ENCODE results near the gene LMO7.
A peak's percentile ranks its signal among the peaks of the same experiment; 100 is the strongest.

The LMO7 gene

DNA sequence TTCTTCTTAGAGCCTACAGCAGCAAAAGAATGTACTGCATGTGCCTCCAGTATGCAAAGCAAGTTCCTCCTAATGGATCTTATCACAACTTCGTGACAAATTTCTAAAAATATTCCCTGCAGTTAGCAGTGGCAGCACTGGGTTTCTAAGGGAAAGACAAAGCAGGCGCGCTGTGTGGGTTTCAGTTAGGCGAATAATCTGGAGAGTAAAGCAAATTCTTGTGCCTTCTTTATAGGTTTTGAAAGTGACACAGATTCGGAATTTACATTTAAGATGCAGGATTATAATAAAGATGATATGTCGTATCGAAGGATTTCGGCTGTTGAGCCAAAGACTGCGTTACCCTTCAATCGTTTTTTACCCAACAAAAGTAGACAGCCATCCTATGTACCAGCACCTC is 167.9 kb downstream of the LMO7 start:
- H2BK5ac ChIP-seq (ENCODE audit: low read depth, low read length, poor library complexity), result no peak overlapping the region
- no peak overlapping the region for H4K8ac ChIP-seq (ENCODE audit: low read depth, low read length)
- DNase-seq, result peak in 1 of 2 donors; percentile 60

GRCh38 chr13:75804605-75805004 is 168.5 kb downstream of the LMO7 start:
- Histone ChIP-seq H3K79me1 (ENCODE audit: low read length) (no peaks in the 10 kb centered on the region), H4K91ac (ENCODE audit: low read depth, low read length) (no peak overlapping the region), H2BK120ac (ENCODE audit: insufficient read depth, low read length, poor library complexity) (no peak overlapping the region), H3K27me3 (ENCODE audit: insufficient read depth, low read length) (no peaks in the 10 kb centered on the region), H3K4ac (ENCODE audit: low read depth, low read length) (no peak overlapping the region), H3K23ac (ENCODE audit: low read length) (no peak overlapping the region), H3K9me3 (ENCODE audit: insufficient read depth, low read depth, low read length) (no peaks in the 10 kb centered on the region), H2BK12ac (ENCODE audit: low read length) (no peak overlapping the region), H3K18ac (ENCODE audit: low read length) (no peak overlapping the region), H3K14ac (ENCODE audit: low read length) (no peak overlapping the region), H3K9ac (ENCODE audit: low read length) (no peak overlapping the region), H2AFZ (ENCODE audit: insufficient read depth, low read length, poor library complexity) (no peak overlapping the region), H3K27ac (ENCODE audit: low read depth, low read length) (no peak overlapping the region), H3K4me3 (ENCODE audit: low read depth, low read length) (no peak overlapping the region), H2AK5ac (ENCODE audit: low read length) (no peak overlapping the region), H3K79me2 (ENCODE audit: control insufficient read depth, insufficient read depth, low read length, poor library complexity) (no peaks in the 10 kb centered on the region), H3K36me3 (ENCODE audit: control insufficient read depth in 1 of 2, insufficient read depth in 2 of 2, low read length in 2 of 2) (peaks cover 3 to 5% of the 10 kb centered on the region in 2 experiments), H3K4me1 (ENCODE audit: control insufficient read depth in 1 of 2, insufficient read depth in 2 of 2, low read length in 2 of 2) (peaks cover 0 to 2% of the 10 kb centered on the region in 2 experiments), H3K4me2 (ENCODE audit: low read length) (no peak overlapping the region), H4K8ac (ENCODE audit: low read depth, low read length) (no peak overlapping the region), H2BK5ac (ENCODE audit: low read depth, low read length, poor library complexity) (no peak overlapping the region), H4K12ac (ENCODE audit: low read depth, low read length) (no peak overlapping the region)
- DNase-seq, result no peak
- WGBS (ENCODE audit: extremely low coverage, insufficient coverage, insufficient read length), result no CpG with 5 or more reads among the region's 4 CpGs

More for the DNA sequence above, 167.9 kb downstream of the LMO7 start:
- H3K4me3 ChIP-seq (ENCODE audit: low read depth, low read length), result no peak overlapping the region
- H3K79me2 ChIP-seq (ENCODE audit: control insufficient read depth, insufficient read depth, low read length, poor library complexity), result no peaks in the 10 kb centered on the region
- H3K27ac ChIP-seq (ENCODE audit: low read depth, low read length), result no peak overlapping the region
- H2BK120ac ChIP-seq (ENCODE audit: insufficient read depth, low read length, poor library complexity), result no peak overlapping the region
- H4K91ac ChIP-seq (ENCODE audit: low read depth, low read length), result no peak overlapping the region
- no peak overlapping the region for H4K12ac ChIP-seq (ENCODE audit: low read depth, low read length)
- H3K23ac ChIP-seq (ENCODE audit: low read length), result no peak overlapping the region
- H3K14ac ChIP-seq (ENCODE audit: low read length), result no peak overlapping the region
- peaks cover 3 to 5% of the 10 kb centered on the region in 2 experiments for H3K36me3 ChIP-seq (ENCODE audit: control insufficient read depth in 1 of 2, insufficient read depth in 2 of 2, low read length in 2 of 2)
- no peaks in the 10 kb centered on the region for H3K79me1 ChIP-seq (ENCODE audit: low read length)
- no peak overlapping the region for H3K4me2 ChIP-seq (ENCODE audit: low read length)
- H3K18ac ChIP-seq (ENCODE audit: low read length), result no peak overlapping the region
- H3K4me1 ChIP-seq (ENCODE audit: control insufficient read depth in 1 of 2, insufficient read depth in 2 of 2, low read length in 2 of 2), result peaks cover 0 to 2% of the 10 kb centered on the region in 2 experiments
- H2AFZ ChIP-seq (ENCODE audit: insufficient read depth, low read length, poor library complexity), result no peak overlapping the region
- H3K9me3 ChIP-seq (ENCODE audit: insufficient read depth, low read depth, low read length), result no peaks in the 10 kb centered on the region
- no peak overlapping the region for H3K4ac ChIP-seq (ENCODE audit: low read depth, low read length)
- H3K27me3 ChIP-seq (ENCODE audit: insufficient read depth, low read length), result no peaks in the 10 kb centered on the region
- H3K9ac ChIP-seq (ENCODE audit: low read length), result no peak overlapping the region
- no peak overlapping the region for H2AK5ac ChIP-seq (ENCODE audit: low read length)
- 100% methylated on average over 1 of the region's 10 CpGs for WGBS (ENCODE audit: extremely low coverage, insufficient coverage, insufficient read length)
- H2BK12ac ChIP-seq (ENCODE audit: low read length), result no peak overlapping the region

- Histone ChIP-seq H3K4me1 (ENCODE audit: control insufficient read depth in 1 of 2, insufficient read depth in 2 of 2, low read length in 2 of 2) (peaks cover 0 to 2% of the 10 kb centered on the region in 2 experiments), H3K23ac (ENCODE audit: low read length) (no peak overlapping the region), H2BK5ac (ENCODE audit: low read depth, low read length, poor library complexity) (no peak overlapping the region), H2AK5ac (ENCODE audit: low read length) (no peak overlapping the region), H4K12ac (ENCODE audit: low read depth, low read length) (no peak overlapping the region), H4K91ac (ENCODE audit: low read depth, low read length) (no peak overlapping the region), H4K8ac (ENCODE audit: low read depth, low read length) (no peak overlapping the region), H3K79me1 (ENCODE audit: low read length) (no peaks in the 10 kb centered on the region), H3K79me2 (ENCODE audit: control insufficient read depth, insufficient read depth, low read length, poor library complexity) (no peaks in the 10 kb centered on the region), H3K27me3 (ENCODE audit: insufficient read depth, low read length) (no peaks in the 10 kb centered on the region), H2BK12ac (ENCODE audit: low read length) (no peak overlapping the region), H2BK120ac (ENCODE audit: insufficient read depth, low read length, poor library complexity) (no peak overlapping the region), H3K14ac (ENCODE audit: low read length) (no peak overlapping the region), H2AFZ (ENCODE audit: insufficient read depth, low read length, poor library complexity) (no peak overlapping the region), H3K9ac (ENCODE audit: low read length) (no peak overlapping the region), H3K4ac (ENCODE audit: low read depth, low read length) (no peak overlapping the region), H3K36me3 (ENCODE audit: control insufficient read depth in 1 of 2, insufficient read depth in 2 of 2, low read length in 2 of 2) (peaks cover 3 to 5% of the 10 kb centered on the region in 2 experiments), H3K4me3 (ENCODE audit: low read depth, low read length) (no peak overlapping the region), H3K4me2 (ENCODE audit: low read length) (no peak overlapping the region), H3K27ac (ENCODE audit: low read depth, low read length) (no peak overlapping the region), H3K9me3 (ENCODE audit: insufficient read depth, low read depth, low read length) (no peaks in the 10 kb centered on the region), H3K18ac (ENCODE audit: low read length) (no peak overlapping the region)
- no CpG with 5 or more reads among the region's 7 CpGs for WGBS (ENCODE audit: extremely low coverage, insufficient coverage, insufficient read length)
- DNase-seq, result no peak
Measured at GRCh38 chr13:75806117-75806516, 170.0 kb downstream of the LMO7 start.

DNA sequence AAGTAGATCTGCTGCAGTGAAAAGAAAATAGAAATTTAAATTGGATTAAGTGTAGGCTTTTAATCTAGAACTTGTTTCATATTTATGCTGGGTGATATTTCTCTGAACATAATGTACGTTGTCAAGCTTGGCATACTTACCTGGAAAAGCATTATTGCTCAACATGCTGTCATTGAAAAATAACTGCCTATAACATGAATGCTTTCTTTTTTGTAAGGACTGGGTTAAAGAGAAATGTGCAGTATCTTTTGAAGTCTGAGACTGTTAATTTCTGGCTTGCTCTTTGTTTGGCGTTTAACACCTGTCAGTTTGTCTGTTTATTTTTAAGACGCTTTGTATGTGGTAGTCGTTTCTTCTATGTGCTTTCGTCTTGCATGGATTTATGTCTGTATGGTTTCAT is 175.2 kb downstream of the LMO7 start:
- no peak overlapping the region for H2BK12ac ChIP-seq (ENCODE audit: low read length)
- no peak overlapping the region for H3K14ac ChIP-seq (ENCODE audit: low read length)
- no peaks in the 10 kb centered on the region for H3K27me3 ChIP-seq (ENCODE audit: insufficient read depth, low read length)
- no peak overlapping the region for H4K8ac ChIP-seq (ENCODE audit: low read depth, low read length)
- H2BK5ac ChIP-seq (ENCODE audit: low read depth, low read length, poor library complexity), result no peak overlapping the region
- no peak overlapping the region for H4K12ac ChIP-seq (ENCODE audit: low read depth, low read length)
- peaks cover 0 to 3% of the 10 kb centered on the region in 2 experiments for H3K36me3 ChIP-seq (ENCODE audit: control insufficient read depth in 1 of 2, insufficient read depth in 2 of 2, low read length in 2 of 2)
- H4K91ac ChIP-seq (ENCODE audit: low read depth, low read length), result no peak overlapping the region
- no peaks in the 10 kb centered on the region for H3K79me2 ChIP-seq (ENCODE audit: control insufficient read depth, insufficient read depth, low read length, poor library complexity)
- no peak overlapping the region for H3K4me3 ChIP-seq (ENCODE audit: low read depth, low read length)
- H3K23ac ChIP-seq (ENCODE audit: low read length), result no peak overlapping the region
- H2AK5ac ChIP-seq (ENCODE audit: low read length), result no peak overlapping the region
- no peak overlapping the region for H2AFZ ChIP-seq (ENCODE audit: insufficient read depth, low read length, poor library complexity)
- WGBS (ENCODE audit: extremely low coverage, insufficient coverage, insufficient read length), result no CpG with 5 or more reads among the region's 5 CpGs
- H3K4ac ChIP-seq (ENCODE audit: low read depth, low read length), result no peak overlapping the region
- H3K9ac ChIP-seq (ENCODE audit: low read length), result no peak overlapping the region
- H3K4me1 ChIP-seq (ENCODE audit: control insufficient read depth in 1 of 2, insufficient read depth in 2 of 2, low read length in 2 of 2), result peaks cover 3 to 10% of the 10 kb centered on the region in 2 experiments
- peak in 1 of 2 donors; percentile 16 for DNase-seq
- H3K79me1 ChIP-seq (ENCODE audit: low read length), result no peaks in the 10 kb centered on the region
- H2BK120ac ChIP-seq (ENCODE audit: insufficient read depth, low read length, poor library complexity), result no peak overlapping the region
- no peak overlapping the region for H3K27ac ChIP-seq (ENCODE audit: low read depth, low read length)
- no peaks in the 10 kb centered on the region for H3K9me3 ChIP-seq (ENCODE audit: insufficient read depth, low read depth, low read length)
- H3K4me2 ChIP-seq (ENCODE audit: low read length), result no peak overlapping the region
- H3K18ac ChIP-seq (ENCODE audit: low read length), result no peak overlapping the region

All from trophoblast cell (in vitro differentiated cells and primary cell).